ENCODE results near the gene FAM135A.
A peak's percentile ranks its signal among the peaks of the same experiment; 100 is the strongest.

FAM135A gene

DNA sequence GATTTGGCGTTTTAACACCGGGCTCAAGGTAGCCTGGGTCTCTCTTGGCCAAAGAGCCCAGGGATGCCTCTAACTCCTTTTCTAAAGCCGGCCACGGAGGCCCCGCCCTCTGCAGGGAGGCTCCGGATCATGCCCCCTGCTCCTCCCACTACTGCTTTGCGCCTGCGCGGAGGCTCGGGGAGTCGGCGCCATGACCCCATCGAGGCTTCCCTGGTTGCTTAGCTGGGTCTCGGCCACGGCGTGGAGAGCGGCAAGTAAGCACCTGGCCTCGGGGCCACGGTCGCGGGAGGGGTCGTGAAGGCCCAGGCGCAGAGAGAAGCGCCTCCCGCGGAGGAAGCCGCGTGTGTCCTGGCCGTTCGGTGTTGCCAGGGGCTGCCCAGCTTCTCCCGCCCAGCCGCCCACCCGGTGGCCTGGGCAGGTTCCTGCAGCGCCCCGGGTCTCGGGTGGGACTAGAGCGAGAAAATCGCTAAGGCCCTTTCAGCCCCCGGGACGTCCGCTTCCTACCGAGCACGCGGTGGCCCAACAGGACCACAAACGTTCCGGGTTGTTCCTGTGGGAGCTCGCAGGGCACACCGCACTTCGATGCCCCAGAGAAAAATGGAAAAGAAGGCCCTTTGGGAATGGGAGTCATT, 153.6 kb downstream of the FAM135A start, which contains the start of gene SDHAF4 (continued):
- no peak for TF ChIP-seq SETDB1 (IDR thresholded peaks at IDR 0.05; ENCODE audit: insufficient read length, low read length)
- TF ChIP-seq ZNF785 (tag by site-specific recombination; IDR thresholded peaks at IDR 0.05): peak; percentile 35; the same call in 1 of the 2 replicates
- peak; percentile 81 for TF ChIP-seq ZXDB (tag by site-specific recombination; IDR thresholded peaks at IDR 0.05)
- no peak for TF ChIP-seq ZNF37A (tag by site-specific recombination; IDR thresholded peaks at IDR 0.05)
- TF ChIP-seq, protein P1, sequence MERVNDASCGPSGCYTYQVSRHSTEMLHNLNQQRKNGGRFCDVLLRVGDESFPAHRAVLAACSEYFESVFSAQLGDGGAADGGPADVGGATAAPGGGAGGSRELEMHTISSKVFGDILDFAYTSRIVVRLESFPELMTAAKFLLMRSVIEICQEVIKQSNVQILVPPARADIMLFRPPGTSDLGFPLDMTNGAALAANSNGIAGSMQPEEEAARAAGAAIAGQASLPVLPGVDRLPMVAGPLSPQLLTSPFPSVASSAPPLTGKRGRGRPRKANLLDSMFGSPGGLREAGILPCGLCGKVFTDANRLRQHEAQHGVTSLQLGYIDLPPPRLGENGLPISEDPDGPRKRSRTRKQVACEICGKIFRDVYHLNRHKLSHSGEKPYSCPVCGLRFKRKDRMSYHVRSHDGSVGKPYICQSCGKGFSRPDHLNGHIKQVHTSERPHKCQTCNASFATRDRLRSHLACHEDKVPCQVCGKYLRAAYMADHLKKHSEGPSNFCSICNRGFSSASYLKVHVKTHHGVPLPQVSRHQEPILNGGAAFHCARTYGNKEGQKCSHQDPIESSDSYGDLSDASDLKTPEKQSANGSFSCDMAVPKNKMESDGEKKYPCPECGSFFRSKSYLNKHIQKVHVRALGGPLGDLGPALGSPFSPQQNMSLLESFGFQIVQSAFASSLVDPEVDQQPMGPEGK (tag by site-specific recombination; IDR thresholded peaks at IDR 0.05): peak; percentile 80
- TF ChIP-seq, protein P2, sequence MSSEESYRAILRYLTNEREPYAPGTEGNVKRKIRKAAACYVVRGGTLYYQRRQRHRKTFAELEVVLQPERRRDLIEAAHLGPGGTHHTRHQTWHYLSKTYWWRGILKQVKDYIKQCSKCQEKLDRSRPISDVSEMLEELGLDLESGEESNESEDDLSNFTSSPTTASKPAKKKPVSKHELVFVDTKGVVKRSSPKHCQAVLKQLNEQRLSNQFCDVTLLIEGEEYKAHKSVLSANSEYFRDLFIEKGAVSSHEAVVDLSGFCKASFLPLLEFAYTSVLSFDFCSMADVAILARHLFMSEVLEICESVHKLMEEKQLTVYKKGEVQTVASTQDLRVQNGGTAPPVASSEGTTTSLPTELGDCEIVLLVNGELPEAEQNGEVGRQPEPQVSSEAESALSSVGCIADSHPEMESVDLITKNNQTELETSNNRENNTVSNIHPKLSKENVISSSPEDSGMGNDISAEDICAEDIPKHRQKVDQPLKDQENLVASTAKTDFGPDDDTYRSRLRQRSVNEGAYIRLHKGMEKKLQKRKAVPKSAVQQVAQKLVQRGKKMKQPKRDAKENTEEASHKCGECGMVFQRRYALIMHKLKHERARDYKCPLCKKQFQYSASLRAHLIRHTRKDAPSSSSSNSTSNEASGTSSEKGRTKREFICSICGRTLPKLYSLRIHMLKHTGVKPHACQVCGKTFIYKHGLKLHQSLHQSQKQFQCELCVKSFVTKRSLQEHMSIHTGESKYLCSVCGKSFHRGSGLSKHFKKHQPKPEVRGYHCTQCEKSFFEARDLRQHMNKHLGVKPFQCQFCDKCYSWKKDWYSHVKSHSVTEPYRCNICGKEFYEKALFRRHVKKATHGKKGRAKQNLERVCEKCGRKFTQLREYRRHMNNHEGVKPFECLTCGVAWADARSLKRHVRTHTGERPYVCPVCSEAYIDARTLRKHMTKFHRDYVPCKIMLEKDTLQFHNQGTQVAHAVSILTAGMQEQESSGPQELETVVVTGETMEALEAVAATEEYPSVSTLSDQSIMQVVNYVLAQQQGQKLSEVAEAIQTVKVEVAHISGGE (tag by site-specific recombination; conservative IDR thresholded peaks at IDR 0.05; ENCODE audit: low read depth): peak; percentile 63
- TF ChIP-seq, protein P3, sequence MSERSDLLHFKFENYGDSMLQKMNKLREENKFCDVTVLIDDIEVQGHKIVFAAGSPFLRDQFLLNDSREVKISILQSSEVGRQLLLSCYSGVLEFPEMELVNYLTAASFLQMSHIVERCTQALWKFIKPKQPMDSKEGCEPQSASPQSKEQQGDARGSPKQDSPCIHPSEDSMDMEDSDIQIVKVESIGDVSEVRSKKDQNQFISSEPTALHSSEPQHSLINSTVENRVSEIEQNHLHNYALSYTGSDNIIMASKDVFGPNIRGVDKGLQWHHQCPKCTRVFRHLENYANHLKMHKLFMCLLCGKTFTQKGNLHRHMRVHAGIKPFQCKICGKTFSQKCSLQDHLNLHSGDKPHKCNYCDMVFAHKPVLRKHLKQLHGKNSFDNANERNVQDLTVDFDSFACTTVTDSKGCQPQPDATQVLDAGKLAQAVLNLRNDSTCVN (tag by site-specific recombination; optimal IDR thresholded peaks at IDR 0.05): peak; percentile 58
- no peak for TF ChIP-seq ZNF223 (tag by site-specific recombination; IDR thresholded peaks at IDR 0.05)
- TF ChIP-seq ZNF843 (tag by site-specific recombination; IDR thresholded peaks at IDR 0.05): peak; percentile 43; the same call in 1 of the 2 replicates
- no peak for TF ChIP-seq ZNF157 (tag by site-specific recombination; IDR thresholded peaks at IDR 0.05)
- no peak for TF ChIP-seq ZNF292 (tag by site-specific recombination; IDR thresholded peaks at IDR 0.05; ENCODE audit: borderline replicate concordance, low read depth)
- TF ChIP-seq ZNF623 (tag by site-specific recombination; IDR thresholded peaks at IDR 0.05): no peak
- TF ChIP-seq, protein P4, sequence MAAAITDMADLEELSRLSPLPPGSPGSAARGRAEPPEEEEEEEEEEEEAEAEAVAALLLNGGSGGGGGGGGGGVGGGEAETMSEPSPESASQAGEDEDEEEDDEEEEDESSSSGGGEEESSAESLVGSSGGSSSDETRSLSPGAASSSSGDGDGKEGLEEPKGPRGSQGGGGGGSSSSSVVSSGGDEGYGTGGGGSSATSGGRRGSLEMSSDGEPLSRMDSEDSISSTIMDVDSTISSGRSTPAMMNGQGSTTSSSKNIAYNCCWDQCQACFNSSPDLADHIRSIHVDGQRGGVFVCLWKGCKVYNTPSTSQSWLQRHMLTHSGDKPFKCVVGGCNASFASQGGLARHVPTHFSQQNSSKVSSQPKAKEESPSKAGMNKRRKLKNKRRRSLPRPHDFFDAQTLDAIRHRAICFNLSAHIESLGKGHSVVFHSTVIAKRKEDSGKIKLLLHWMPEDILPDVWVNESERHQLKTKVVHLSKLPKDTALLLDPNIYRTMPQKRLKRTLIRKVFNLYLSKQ (tag by site-specific recombination; IDR thresholded peaks at IDR 0.05; ENCODE audit: borderline replicate concordance): no peak
- no peak for TF ChIP-seq ZNF521 (tag by site-specific recombination; IDR thresholded peaks at IDR 0.05)
- TF ChIP-seq, protein P5, sequence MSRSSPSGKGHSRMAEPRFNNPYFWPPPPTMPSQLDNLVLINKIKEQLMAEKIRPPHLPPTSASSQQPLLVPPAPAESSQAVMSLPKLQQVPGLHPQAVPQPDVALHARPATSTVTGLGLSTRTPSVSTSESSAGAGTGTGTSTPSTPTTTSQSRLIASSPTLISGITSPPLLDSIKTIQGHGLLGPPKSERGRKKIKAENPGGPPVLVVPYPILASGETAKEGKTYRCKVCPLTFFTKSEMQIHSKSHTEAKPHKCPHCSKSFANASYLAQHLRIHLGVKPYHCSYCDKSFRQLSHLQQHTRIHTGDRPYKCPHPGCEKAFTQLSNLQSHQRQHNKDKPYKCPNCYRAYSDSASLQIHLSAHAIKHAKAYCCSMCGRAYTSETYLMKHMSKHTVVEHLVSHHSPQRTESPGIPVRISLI (tag by site-specific recombination; IDR thresholded peaks at IDR 0.05): no peak
- no peak for TF ChIP-seq SCRT1 (tag by site-specific recombination; IDR thresholded peaks at IDR 0.05; ENCODE audit: borderline replicate concordance)
- TF ChIP-seq ZBTB20 (tag by site-specific recombination; IDR thresholded peaks at IDR 0.05): peak; percentile 50; the same call in 1 of the 2 replicates
- TF ChIP-seq ZNF426 (tag by site-specific recombination; IDR thresholded peaks at IDR 0.05): no peak
- no peak for TF ChIP-seq ZNF549 (tag by site-specific recombination; IDR thresholded peaks at IDR 0.05)
- peak; percentile 56 for TF ChIP-seq KLF9 (tag by site-specific recombination; IDR thresholded peaks at IDR 0.05; ENCODE audit: low read depth)
- TF ChIP-seq ZIC2 (tag by site-specific recombination; IDR thresholded peaks at IDR 0.05): peak; percentile 93
- TF ChIP-seq, protein P6, sequence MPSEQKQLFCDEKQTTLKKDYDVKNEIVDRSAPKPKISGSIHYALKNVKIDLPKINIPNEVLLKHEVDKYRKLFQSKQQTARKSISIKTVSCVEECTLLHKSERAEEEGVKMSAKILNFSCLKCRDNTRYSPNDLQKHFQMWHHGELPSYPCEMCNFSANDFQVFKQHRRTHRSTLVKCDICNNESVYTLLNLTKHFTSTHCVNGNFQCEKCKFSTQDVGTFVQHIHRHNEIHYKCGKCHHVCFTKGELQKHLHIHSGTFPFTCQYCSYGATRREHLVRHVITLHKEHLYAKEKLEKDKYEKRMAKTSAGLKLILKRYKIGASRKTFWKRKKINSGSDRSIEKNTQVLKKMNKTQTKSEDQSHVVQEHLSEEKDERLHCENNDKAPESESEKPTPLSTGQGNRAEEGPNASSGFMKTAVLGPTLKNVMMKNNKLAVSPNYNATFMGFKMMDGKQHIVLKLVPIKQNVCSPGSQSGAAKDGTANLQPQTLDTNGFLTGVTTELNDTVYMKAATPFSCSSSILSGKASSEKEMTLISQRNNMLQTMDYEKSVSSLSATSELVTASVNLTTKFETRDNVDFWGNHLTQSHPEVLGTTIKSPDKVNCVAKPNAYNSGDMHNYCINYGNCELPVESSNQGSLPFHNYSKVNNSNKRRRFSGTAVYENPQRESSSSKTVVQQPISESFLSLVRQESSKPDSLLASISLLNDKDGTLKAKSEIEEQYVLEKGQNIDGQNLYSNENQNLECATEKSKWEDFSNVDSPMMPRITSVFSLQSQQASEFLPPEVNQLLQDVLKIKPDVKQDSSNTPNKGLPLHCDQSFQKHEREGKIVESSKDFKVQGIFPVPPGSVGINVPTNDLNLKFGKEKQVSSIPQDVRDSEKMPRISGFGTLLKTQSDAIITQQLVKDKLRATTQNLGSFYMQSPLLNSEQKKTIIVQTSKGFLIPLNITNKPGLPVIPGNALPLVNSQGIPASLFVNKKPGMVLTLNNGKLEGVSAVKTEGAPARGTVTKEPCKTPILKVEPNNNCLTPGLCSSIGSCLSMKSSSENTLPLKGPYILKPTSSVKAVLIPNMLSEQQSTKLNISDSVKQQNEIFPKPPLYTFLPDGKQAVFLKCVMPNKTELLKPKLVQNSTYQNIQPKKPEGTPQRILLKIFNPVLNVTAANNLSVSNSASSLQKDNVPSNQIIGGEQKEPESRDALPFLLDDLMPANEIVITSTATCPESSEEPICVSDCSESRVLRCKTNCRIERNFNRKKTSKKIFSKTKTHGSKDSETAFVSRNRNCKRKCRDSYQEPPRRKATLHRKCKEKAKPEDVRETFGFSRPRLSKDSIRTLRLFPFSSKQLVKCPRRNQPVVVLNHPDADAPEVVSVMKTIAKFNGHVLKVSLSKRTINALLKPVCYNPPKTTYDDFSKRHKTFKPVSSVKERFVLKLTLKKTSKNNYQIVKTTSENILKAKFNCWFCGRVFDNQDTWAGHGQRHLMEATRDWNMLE (tag by site-specific recombination; conservative IDR thresholded peaks at IDR 0.05; ENCODE audit: low read depth): no peak; the same call in 1 of the 2 replicates
- TF ChIP-seq ZNF514 (tag by site-specific recombination; IDR thresholded peaks at IDR 0.05): no peak
- no peak for TF ChIP-seq ZBTB7A (tag by site-specific recombination; IDR thresholded peaks at IDR 0.05; ENCODE audit: low read depth)
- 0 out of 2 replicates have a peak, but pooled peaks have one; percentile 45 for TF ChIP-seq GLI4 (tag by site-specific recombination; IDR thresholded peaks at IDR 0.05)

Measured in HEK293 (cell line).